Kidney (tissue), 14 donors: ENCODE results near the gene CNTN4. TPM values are rescaled to one million over a fixed set of nuclear protein-coding genes. Genes with fewer than 3 reads are reported as not detected.

Source experiments
- DNase-seq, 5 donors: peaks; one replicate each; pipeline ENCODE4 v3.0.0-alpha.2; 2013 to 2020
- FAIRE-seq: peaks from 2 replicates; lab custom pipeline; 2012; peaks lifted over from hg19 to GRCh38; lab: Jason Lieb, UNC
- H3K27ac ChIP-seq, 2 donors: one replicate each; pipeline ENCODE4 v1.7.0; 2013; ENCODE audit warnings: low read depth in 2 of 2, low read length in 2 of 2, inconsistent platforms in 1 of 2
- H3K27me3 ChIP-seq: one replicate; pipeline ENCODE4 v1.7.1; 2013; ENCODE audit warnings: low read length, inconsistent platforms; ENCODE audit not compliant: control insufficient read depth, insufficient read depth
- H3K36me3 ChIP-seq, 3 donors: one replicate each; pipeline versions ENCODE4 v1.7.0 to v1.7.1; 2013; ENCODE audit warnings: low read length in 3 of 3, control low read depth in 1 of 3, inconsistent platforms in 1 of 3; ENCODE audit not compliant: insufficient read depth in 3 of 3, control insufficient read depth in 2 of 3
- H3K4me1 ChIP-seq, 3 donors: one replicate each; pipeline versions ENCODE4 v1.7.0 to v1.7.1; 2013; ENCODE audit warnings: low read length in 3 of 3, inconsistent platforms in 1 of 3, low read depth in 1 of 3; ENCODE audit not compliant: control insufficient read depth in 2 of 3, insufficient read depth in 2 of 3
- H3K4me3 ChIP-seq, 3 donors: one replicate each; pipeline versions ENCODE4 v1.7.0 to v1.8.1; 2013; ENCODE audit warnings: low read length in 3 of 3, control low read depth in 1 of 3, inconsistent platforms in 1 of 3
- H3K9ac ChIP-seq, 3 donors: one replicate each; pipeline versions ENCODE4 v1.7.0 to v1.7.1; 2013; ENCODE audit warnings: low read length in 3 of 3, control low read depth in 1 of 3, inconsistent platforms in 1 of 3
- H3K9me3 ChIP-seq, 3 donors: one replicate each; pipeline versions ENCODE4 v1.7.0 to v1.7.1; 2013; ENCODE audit warnings: low read length in 3 of 3, control low read depth in 1 of 3, inconsistent platforms in 1 of 3; ENCODE audit not compliant: control insufficient read depth in 2 of 3, insufficient read depth in 1 of 3
- intact Hi-C: fragments of 100-400 bp; cut with DNase I; formaldehyde crosslinking; loops from one replicate; pipeline ENCODE4 v1.11.1; 2022
- polyA plus RNA-seq: library from polyadenylated mRNA; stranded (reverse); fragments of 350-450 nt; fragmentation: Illumina TruSeq; extraction: RNeasy Lipid Tissue Mini Kit (QIAGEN cat#74804); gene quantifications from one replicate; pipeline ENCODE4 v1.2.3, GENCODE V29; 2014; ENCODE audit warnings: low read depth, low replicate concordance; ENCODE audit not compliant: insufficient read depth
- total RNA-seq: library from RNA; stranded (reverse); fragmentation: NEBNext Ultra II Directional; extraction: Animal tissue kit (Norgen Biotek cat#: 25700); gene quantifications from one replicate; pipeline ENCODE4 v1.2.1, GENCODE V29; 2021
- TF ChIP-seq, protein P1 (sequence below): IDR thresholded peaks from 3 replicates; pipeline ENCODE4 v1.5.1; 2012; ENCODE audit warnings: mild to moderate bottlenecking, moderate library complexity, borderline replicate concordance; ENCODE audit not compliant: insufficient read depth; ENCODE audit errors: extremely low read depth
- donor health status: control.
- donor health status: control.
- donor health status: control.
- donor health status: control.
- donor health status: control.
- donor health status: DM: yes; HTN: yes; CAD: no.
- donor health status: Normal renal cell carcinoma (clear cell type).

Gene CNTN4
- total and polyA plus RNA-seq, 2 donors from 2014 or later: 2.2 to 13.4 TPM

- no peak overlapping the region for H3K27ac ChIP-seq
- intact Hi-C loops: no loop called here
- H3K4me3 ChIP-seq: no peak overlapping the region
- DNase-seq: no peak
- H3K27me3 ChIP-seq: no peaks in the 10 kb centered on the region
- FAIRE-seq: no peak
- H3K4me1 ChIP-seq: no peaks in the 10 kb centered on the region
- no peaks in the 10 kb centered on the region for H3K36me3 ChIP-seq
- no peaks in the 10 kb centered on the region for H3K9me3 ChIP-seq
- TF ChIP-seq, protein P1, sequence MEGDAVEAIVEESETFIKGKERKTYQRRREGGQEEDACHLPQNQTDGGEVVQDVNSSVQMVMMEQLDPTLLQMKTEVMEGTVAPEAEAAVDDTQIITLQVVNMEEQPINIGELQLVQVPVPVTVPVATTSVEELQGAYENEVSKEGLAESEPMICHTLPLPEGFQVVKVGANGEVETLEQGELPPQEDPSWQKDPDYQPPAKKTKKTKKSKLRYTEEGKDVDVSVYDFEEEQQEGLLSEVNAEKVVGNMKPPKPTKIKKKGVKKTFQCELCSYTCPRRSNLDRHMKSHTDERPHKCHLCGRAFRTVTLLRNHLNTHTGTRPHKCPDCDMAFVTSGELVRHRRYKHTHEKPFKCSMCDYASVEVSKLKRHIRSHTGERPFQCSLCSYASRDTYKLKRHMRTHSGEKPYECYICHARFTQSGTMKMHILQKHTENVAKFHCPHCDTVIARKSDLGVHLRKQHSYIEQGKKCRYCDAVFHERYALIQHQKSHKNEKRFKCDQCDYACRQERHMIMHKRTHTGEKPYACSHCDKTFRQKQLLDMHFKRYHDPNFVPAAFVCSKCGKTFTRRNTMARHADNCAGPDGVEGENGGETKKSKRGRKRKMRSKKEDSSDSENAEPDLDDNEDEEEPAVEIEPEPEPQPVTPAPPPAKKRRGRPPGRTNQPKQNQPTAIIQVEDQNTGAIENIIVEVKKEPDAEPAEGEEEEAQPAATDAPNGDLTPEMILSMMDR: no peak
- no peak overlapping the region for H3K9ac ChIP-seq
These were observed 406.2 kb downstream of the CNTN4 start for GRCh38 chr3:2504912-2505311.

GRCh38 chr3:2506776-2507175 is 408.1 kb downstream of the CNTN4 start:
- no peaks in the 10 kb centered on the region for H3K9me3 ChIP-seq
- H3K9ac ChIP-seq: no peak overlapping the region
- no peak for DNase-seq
- no peak for FAIRE-seq
- no peaks in the 10 kb centered on the region for H3K36me3 ChIP-seq
- intact Hi-C loops: no loop called here
- no peaks in the 10 kb centered on the region for H3K4me1 ChIP-seq
- TF ChIP-seq, protein P1: no peak
- no peak overlapping the region for H3K4me3 ChIP-seq
- H3K27me3 ChIP-seq: no peaks in the 10 kb centered on the region
- H3K27ac ChIP-seq: no peak overlapping the region

DNA sequence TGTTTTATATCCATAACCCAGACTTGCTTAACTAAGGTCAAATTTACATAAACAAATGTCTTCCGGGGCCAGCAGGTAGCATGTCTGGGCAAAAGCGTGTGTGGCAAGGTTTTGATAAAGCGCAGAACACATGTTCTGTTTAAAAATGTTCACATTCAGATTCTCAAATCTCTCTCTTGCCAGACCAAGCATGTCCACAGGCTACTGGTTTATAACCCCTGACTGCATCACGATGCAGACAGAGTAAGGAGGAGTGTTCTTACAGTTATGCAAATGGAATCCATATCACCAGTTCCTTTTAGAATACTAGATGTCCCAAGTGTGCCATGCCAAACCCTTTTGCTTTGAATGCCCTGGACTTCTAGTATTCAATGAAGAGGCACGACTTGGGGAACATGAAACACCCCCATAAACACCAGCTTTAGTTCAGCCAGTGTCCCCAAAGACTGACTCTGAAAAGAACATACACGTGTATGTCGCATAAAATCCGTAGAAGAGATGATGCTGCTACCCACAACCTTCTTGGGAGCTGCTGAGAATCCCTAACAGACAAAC is 412.0 kb downstream of the CNTN4 start:
- H3K9me3 ChIP-seq: no peaks in the 10 kb centered on the region
- H3K4me1 ChIP-seq: no peaks in the 10 kb centered on the region
- intact Hi-C loops: no loop called here
- no peak overlapping the region for H3K9ac ChIP-seq
- no peak overlapping the region for H3K27ac ChIP-seq
- DNase-seq: no peak
- FAIRE-seq: no peak
- H3K36me3 ChIP-seq: no peaks in the 10 kb centered on the region
- TF ChIP-seq, protein P1: no peak
- H3K4me3 ChIP-seq: no peak overlapping the region
- no peaks in the 10 kb centered on the region for H3K27me3 ChIP-seq

DNA sequence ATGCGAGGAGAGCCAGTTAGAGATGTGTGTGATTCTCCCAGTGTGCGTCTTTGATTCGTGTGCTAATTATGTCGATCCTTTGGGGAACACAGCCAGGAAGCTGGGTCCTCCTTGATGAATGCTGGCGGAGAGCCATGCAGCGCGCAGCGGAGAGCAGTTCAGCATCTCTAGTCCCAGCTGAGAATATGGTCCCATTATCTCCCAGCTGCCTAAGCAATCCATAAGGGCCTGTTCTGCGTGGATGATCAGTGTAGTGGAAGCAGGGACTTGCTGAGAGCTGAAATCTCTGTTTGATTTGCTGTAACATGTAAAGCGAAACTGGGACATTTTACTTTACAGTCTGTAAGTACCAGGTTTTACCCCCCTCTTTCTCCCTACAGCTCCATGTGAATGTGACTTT is 412.7 kb downstream of the CNTN4 start:
- Histone ChIP-seq H3K27ac (no peak overlapping the region), H3K9ac (no peak overlapping the region), H3K4me3 (no peak overlapping the region), H3K4me1 (no peaks in the 10 kb centered on the region), H3K36me3 (no peaks in the 10 kb centered on the region), H3K9me3 (no peaks in the 10 kb centered on the region), H3K27me3 (no peaks in the 10 kb centered on the region)
- DNase-seq: peak in 3 of 5 donors; percentile 32 to 45 (median 36)
- intact Hi-C loops: no loop called here
- TF ChIP-seq, protein P1: no peak
- no peak for FAIRE-seq
